ENCODE data around the gene FXR2.

The FXR2 gene

DNA sequence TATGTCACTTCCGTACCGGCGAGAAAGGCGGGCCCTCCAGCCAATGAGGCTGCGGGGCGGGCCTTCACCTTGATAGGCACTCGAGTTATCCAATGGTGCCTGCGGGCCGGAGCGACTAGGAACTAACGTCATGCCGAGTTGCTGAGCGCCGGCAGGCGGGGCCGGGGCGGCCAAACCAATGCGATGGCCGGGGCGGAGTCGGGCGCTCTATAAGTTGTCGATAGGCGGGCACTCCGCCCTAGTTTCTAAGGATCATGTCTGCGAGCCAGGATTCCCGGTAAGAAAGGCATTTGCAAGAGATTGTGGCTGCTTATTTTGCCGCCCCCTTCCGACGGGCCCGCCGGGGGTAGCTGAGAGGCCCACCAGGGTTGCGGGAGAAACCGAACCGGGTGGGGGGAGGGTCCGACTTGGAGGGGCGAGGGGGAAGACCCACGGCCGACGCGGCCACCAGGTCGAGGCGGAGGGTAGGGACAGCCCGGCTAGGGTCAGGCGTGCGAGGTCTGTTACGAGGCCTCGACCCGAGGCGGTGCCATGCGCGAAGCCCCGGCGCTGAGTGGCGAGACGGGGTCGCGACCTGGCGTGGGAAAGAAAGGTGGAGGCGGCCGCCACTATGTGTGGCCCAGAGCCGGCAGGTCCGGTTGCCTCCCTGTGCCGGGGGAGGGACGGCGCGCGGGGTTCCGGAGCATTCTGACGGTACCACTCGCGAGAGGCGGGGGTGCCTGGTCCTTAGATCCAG, 41.9 kb downstream of the FXR2 start:
- peak; percentile 93 for DNase-seq (ENCODE audit: low spot score)

DNA sequence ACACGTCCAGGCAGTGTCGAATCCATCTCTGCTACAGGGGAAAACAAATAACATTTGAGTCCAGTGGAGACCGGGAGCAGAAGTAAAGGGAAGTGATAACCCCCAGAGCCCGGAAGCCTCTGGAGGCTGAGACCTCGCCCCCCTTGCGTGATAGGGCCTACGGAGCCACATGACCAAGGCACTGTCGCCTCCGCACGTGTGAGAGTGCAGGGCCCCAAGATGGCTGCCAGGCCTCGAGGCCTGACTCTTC, 42.4 kb downstream of the FXR2 start:
- DNase-seq (ENCODE audit: low spot score) = no peak

DNA sequence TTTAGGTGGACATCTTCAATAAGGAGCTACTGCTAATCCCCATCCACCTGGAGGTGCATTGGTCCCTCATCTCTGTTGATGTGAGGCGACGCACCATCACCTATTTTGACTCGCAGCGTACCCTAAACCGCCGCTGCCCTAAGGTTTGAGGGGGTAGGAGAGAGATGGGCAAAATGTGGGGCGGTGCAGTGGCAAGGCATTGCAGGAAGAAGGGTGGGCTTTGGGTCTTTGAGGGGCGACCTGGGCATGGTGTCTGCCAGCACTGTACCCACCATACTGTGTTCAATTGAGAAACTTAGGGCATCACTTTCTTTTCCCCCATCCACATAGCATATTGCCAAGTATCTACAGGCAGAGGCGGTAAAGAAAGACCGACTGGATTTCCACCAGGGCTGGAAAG, 44.3 kb downstream of the FXR2 start:
- DNase-seq (ENCODE audit: low spot score) = no peak

DNA sequence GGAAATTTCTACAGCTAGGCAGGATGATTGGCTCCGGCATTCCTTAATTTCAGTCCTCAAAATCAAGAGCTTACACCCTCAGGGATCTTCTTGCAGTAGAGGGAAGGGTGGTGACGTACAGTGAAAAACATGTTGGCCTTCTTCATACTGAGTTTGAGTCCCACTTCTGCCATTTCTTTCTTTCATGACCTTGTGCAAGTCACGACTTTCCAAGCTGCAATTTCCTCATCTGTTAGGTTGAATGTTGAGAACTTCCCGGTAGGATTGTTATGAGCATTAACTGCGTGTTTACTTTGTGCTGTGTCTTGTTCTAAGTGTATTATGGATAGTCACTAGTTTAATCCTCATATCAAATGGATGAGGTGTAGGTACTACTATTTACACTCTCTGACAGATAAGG, 45.1 kb downstream of the FXR2 start:
- DNase-seq (ENCODE audit: low spot score) = no peak

DNA sequence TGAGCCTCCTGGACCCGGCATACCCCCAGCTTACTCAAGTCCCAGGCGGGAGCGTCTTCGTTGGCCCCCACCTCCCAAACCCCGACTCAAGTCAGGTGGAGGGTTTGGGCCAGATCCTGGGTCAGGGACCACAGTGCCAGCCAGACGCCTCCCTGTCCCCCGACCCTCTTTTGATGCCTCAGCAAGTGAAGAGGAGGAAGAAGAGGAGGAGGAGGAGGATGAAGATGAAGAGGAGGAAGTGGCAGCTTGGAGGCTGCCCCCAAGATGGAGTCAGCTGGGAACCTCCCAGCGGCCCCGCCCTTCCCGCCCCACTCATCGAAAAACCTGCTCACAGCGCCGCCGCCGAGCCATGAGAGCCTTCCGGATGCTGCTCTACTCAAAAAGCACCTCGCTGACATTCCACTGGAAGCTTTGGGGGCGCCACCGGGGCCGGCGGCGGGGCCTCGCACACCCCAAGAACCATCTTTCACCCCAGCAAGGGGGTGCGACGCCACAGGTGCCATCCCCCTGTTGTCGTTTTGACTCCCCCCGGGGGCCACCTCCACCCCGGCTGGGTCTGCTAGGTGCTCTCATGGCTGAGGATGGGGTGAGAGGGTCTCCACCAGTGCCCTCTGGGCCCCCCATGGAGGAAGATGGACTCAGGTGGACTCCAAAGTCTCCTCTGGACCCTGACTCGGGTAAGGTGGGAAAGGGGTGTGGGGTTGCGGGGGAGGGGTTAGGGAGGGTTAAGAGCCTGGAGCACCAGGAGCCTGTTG, 51.4 kb downstream of the FXR2 start:
- DNase-seq (ENCODE audit: low spot score) = no peak

DNA sequence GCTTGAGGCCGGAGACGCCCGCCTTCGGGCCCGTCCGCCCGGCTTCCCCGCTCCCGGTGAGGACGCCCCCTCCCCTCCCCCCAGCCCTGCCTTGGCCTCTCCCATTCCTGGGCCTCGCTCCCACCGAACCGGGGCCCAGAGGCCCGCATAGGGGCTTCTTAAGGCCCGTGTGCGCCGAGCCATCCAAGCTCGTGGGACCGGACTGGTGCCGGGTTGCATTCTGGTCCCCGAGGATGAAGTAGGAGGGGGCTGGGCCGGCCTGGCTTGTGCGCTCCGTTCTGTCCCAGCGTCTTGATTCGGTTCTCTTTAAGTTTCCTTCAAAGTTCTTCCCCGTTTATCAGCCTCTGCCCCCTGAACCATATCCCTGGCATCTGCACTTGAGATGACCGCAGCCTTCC, 52.5 kb downstream of the FXR2 start:
- no peak for DNase-seq (ENCODE audit: low spot score)

DNA sequence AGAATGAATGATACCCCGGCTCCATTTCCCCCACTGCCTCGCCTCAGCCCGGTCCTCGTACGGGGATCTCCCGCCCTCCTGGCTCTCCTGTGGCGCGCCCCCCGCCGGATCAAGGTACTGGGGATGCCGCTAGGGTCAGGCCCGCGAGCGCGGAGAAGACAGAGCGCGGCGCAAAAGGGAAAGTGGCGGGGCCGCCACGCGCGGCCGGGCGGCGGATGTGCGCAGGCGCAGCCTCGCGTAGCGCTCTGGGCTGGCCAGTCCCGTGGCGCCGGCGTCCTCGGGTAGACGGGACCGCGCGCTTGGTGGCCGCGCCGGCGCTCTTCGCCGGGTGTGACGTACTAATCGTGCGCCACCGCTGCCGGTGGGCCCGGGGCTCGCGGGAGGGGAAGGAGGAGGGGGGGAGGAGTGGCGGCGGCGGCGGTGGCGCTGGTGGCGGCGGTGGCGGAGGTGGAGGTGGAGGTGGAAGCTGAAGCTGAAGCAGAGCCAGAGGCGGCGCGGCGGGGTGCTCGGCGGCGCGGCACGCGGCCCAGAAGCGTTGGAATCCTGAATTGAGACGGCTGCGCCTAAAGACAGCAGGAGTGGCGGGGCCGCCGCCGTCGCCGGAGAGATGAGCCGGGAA, 53.0 kb downstream of the FXR2 start, which contains the start of gene SENP3:
Gene SENP3, plus strand, starts transcription at position 331 of the 619 bp plus-strand sequence. CDS start 1,158 bp downstream, outside the sequence.
- peak; percentile 96 for DNase-seq (ENCODE audit: low spot score)

DNA sequence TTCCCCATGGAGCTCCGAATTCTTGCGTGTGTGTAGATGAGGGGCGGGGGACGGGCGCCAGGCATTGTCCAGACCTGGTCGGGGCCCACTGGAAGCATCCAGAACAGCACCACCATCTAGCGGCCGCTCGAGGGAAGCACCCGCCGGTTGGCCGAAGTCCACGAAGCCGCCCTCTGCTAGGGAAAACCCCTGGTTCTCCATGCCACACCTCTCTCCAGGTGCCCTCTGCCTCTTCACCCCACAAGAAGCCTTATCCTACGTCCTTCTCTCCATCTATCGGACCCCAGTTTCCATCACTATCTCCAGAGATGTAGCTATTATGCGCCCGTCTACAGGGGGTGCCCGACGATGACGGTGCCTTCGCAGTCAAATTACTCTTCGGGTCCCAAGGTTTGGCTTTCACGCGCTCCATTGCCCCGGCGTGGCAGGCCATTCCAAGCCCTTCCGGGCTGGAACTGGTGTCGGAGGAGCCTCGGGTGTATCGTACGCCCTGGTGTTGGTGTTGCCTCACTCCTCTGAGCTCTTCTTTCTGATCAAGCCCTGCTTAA, 53.6 kb downstream of the FXR2 start:
- DNase-seq (ENCODE audit: low spot score) = peak; percentile 85

DNA sequence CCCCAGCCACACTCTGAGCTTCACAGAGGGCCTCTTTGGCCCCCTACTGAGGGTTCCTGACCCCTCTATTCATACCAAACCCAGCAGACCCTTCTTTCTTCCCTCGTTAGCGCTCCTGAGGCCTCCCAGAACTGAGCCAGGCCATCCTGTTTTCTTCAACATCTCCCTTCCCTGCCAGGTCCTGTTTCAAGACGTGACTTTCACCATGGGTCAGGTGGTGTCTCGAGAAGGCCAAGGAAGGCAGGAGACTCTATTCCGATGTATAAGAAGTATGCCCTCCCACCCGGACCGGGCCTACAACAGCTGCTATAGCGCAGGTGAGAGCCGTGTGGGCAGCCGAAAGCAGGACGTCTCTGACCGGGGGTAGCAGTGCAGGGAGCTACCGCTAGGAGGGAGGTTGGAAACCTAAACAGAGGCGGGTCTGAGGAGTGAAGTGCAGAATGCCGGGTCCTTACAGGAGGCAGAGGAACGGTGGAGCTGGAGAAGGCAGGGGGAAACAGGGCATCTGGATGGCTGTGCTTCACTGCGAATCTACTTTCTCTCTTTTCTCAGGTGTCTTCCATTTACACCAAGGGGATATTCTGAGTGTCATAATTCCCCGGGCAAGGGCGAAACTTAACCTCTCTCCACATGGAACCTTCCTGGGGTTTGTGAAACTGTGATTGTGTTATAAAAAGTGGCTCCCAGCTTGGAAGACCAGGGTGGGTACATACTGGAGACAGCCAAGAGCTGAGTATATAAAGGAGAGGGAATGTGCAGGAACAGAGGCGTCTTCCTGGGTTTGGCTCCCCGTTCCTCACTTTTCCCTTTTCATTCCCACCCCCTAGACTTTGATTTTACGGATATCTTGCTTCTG, 54.3 kb downstream of the FXR2 start:
- DNase-seq (ENCODE audit: low spot score) = no peak

DNA sequence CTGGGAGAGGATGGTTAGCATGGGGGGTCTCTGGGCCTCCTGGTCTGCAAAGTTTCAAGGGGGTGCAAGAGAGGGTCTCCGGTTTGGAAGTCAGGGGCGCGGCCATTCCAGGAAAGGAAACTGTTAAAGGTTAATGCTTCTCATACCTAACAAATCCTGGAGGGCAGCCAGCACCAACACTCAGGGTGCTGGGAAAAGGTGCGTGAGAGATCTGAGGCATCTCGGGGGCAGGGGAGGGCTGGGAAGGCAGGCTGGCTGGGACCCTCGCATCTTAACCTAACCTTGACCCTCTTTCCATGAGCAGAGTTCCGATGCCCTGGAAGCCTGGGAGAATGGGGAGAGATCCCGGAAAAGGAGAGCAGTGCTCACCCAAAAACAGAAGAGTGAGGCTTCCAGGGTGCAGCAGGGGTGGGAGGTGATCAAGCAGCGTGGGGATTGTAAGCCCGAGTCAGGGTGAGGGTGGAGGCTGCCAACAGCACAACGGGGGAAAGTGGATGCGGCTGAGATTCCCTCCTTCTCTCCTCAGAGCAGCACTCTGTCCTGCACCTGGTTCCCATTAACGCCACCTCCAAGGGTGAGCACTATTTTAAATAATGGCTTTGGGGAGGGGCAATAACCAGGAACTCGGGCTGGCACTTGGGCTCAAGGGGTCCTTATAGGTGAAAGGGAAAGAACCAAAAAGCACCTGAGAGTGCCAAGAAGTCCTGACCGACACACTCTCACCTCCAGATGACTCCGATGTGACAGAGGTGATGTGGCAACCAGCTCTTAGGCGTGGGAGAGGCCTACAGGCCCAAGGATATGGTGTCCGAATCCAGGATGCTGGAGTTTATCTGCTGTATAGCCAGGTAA, 55.2 kb downstream of the FXR2 start:
- no peak for DNase-seq (ENCODE audit: low spot score)

DNA sequence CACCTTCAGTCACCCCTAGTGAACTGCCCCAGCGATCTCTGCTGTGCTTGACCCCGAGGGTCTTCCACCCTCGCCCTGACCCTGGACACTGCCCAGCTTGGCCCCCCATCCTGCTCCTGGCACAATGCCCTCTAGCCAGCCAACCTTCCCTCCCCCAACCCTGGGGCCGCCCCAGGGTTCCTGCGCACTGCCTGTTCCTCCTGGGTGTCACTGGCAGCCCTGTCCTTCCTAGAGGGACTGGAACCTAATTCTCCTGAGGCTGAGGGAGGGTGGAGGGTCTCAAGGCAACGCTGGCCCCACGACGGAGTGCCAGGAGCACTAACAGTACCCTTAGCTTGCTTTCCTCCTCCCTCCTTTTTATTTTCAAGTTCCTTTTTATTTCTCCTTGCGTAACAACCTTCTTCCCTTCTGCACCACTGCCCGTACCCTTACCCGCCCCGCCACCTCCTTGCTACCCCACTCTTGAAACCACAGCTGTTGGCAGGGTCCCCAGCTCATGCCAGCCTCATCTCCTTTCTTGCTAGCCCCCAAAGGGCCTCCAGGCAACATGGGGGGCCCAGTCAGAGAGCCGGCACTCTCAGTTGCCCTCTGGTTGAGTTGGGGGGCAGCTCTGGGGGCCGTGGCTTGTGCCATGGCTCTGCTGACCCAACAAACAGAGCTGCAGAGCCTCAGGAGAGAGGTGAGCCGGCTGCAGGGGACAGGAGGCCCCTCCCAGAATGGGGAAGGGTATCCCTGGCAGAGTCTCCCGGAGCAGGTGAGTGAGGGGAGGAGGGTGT, 56.0 kb downstream of the FXR2 start, which contains the start of gene TNFSF13:
Gene TNFSF13, plus strand, starts transcription at position 207 of the 776 bp plus-strand sequence. Its CDS starts 290 bp downstream, at position 497.
- DNase-seq (ENCODE audit: low spot score) = no peak

DNA sequence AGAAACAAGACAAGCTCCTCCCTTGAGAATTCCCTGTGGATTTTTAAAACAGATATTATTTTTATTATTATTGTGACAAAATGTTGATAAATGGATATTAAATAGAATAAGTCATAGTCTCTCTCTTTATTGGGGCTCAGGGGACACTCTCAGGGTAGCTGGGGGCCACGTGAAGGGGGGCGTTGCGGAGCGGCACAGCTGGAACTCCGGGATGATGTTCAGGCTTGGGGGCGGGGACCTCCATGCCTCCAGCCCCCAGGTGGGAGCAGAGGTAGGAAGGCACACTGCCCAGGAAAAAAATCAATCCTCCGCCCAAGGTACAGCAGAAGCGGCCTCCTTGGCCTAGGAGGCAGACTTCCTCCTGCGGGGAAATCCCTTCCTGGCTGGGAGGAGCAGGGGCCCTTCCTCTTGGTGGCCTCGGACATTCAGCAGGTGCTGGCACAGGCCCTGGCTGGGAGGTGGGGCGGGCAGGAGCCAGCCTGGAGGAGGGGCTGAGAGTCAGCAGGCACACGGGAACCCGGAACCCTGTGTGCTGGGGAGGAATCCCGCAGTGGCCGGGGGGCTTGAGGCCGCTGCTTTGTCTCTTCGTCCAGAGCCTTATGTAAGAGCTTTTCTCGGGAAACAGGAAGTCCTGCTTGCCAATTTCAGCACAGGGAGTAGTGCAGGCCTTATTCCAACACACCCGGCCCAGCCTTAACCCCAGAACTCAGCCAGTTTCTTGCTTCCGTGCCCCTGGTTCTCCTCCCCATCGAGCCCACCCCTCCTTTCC, 56.7 kb downstream of the FXR2 start:
- no peak for DNase-seq (ENCODE audit: low spot score)

DNA sequence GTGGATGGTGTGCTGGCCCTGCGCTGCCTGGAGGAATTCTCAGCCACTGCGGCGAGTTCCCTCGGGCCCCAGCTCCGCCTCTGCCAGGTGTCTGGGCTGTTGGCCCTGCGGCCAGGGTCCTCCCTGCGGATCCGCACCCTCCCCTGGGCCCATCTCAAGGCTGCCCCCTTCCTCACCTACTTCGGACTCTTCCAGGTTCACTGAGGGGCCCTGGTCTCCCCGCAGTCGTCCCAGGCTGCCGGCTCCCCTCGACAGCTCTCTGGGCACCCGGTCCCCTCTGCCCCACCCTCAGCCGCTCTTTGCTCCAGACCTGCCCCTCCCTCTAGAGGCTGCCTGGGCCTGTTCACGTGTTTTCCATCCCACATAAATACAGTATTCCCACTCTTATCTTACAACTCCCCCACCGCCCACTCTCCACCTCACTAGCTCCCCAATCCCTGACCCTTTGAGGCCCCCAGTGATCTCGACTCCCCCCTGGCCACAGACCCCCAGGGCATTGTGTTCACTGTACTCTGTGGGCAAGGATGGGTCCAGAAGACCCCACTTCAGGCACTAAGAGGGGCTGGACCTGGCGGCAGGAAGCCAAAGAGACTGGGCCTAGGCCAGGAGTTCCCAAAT, 57.4 kb downstream of the FXR2 start:
- no peak for DNase-seq (ENCODE audit: low spot score)

DNA sequence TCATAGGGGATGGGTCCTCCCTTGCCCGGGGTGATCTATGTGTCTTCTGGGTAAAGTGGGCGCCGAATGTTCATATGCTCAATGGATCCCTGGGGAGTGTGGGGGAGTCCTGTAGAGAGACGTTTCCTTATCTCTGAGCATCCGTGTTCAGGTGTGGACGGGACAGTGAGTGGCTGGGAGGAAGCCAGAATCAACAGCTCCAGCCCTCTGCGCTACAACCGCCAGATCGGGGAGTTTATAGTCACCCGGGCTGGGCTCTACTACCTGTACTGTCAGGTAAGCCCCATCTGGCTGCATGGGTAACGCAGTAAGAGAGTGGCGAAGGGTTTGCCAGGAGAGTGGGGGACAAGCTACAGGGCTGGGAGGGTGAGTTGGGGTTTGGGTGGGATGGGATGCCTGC, 58.1 kb downstream of the FXR2 start:
- DNase-seq (ENCODE audit: low spot score) = no peak

DNA sequence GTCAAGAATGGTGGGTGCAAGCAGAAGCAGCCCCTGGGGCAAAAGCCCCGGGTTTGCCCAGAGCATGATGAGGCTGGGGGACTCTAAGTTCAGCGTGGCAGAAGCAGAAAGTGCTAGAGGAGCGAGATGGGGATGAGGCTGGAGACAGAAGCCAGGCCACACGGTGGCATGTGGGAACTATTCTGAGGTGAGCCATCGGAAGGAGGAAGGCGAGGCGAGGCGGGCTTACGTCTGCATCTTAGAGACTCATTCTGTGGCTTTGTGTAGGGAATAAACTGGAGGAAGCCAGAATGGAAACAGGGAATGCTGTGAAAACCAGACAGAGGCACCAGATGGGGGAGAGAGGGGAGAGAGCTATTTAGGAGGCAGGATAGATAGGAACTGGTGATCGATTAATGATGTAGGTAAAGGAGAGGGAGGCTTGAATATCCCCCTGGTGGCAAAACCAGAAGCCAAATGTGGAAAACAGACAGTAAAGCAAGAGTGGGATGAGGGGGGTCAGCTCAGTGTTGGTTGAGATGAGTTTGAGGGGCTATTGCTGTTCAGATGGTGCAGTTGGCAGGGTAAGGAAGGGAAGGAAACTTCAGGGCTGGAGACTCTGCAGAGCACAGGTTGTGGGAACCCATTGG, 59.3 kb downstream of the FXR2 start:
- no peak for DNase-seq (ENCODE audit: low spot score)

DNA sequence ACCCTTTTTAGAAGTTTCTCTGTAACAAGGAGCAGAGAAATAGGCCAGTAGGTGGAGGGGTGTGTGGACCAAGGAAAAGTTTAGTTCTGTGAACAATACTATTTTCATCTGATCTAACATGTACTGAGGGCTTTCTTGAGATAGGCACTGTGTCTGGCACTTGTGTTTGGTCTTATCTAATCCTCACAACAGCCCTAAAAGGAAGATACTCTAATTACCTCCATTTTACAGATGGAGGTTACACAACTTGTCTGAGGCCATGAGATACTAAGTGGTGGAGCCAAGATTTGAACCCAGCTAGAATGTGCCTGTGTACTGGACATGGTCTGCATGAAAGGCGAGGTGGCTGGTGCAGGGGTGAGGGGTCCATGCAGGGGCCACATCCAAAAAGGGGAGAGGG, 61.3 kb downstream of the FXR2 start:
- DNase-seq (ENCODE audit: low spot score) = no peak

DNA sequence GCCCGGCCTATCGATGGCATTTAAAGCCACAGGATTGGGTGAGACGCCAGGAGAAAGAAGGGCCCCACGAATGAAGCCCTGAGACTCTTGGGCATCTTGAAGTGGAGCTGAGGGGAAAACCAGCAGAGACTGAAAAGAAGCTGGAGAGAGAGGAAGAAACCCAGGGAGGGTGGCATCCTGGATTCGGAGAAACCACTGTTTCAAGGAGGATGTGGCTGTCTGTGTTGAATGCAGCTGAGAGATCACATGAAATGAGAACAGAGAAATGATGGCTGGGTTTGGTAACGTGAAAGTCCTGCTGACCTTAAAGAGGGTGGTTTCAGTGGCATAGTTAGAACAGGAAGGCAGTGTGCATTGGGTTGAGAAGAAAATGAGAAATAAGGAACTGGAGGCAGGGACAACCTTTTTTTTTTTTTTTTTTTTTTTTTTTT, 62.1 kb downstream of the FXR2 start:
- no peak for DNase-seq (ENCODE audit: low spot score)

DNA sequence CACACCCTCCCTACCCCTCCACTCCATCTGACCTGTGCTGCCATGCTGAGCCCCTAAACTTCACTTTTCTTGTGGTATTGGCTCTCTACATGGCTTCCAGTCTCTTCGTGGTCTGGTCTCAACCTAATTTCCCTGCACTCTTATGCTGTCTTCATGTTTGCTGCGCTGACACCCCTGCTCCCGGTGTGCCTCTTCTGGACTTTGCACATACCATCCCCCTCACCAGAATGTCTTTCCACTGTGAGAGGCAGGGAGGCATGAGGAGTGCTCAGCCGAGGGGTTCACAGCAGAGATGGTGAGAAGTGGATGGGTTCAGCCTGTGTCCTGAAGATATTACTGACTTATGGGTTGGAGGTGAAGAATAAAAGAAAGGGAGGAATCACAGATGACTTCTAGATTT, 63.3 kb downstream of the FXR2 start:
- no peak for DNase-seq (ENCODE audit: low spot score)

DNA sequence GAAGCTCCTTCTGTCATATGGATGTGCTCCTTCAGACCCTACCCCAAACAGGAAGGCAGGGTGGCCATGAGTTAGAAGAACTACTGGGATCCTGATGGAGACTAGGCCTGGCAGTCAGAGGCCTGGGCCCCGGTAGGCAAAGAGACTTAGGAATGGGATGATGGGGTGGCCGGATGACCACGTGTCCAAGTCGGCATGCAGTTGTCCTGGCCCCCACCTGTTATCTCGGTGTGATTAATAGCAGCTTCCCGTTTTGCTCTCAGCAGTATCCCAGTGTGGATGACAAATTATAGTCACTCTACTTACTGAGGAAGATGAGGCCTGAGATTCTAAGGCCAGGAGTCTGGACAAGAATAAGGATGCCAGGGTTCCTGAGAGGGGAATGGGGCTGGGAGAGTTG, 64.4 kb downstream of the FXR2 start:
- no peak for DNase-seq (ENCODE audit: low spot score)

Data from D341Med (cell line).